Mammary epithelial cell (primary cell): ENCODE results near the gene EXD3.

ENCODE experiments used
- CTCF ChIP-seq, 2 donors: IDR thresholded peaks in 1 of 2; conservative IDR thresholded peaks in 1 of 2; 2 replicates each; pipeline ENCODE4 v1.5.1; 2011 to 2012; ENCODE audit warnings: inconsistent platforms in 2 of 2, low read length in 2 of 2, mild to moderate bottlenecking in 2 of 2, control low read depth in 1 of 2, low read depth in 1 of 2; ENCODE audit not compliant: insufficient read depth in 1 of 2; ENCODE audit errors: extremely low read depth in 1 of 2
- EZH2 ChIP-seq: IDR thresholded peaks from 2 replicates; pipeline ENCODE4 v1.6.1; 2012; ENCODE audit warnings: low read length, inconsistent platforms, borderline replicate concordance

GRCh38 chr9:137464291-137464999, 41.5 kb upstream of the EXD3 start:
- TF ChIP-seq CTCF (conservative IDR thresholded peaks at IDR 0.05 in 1 of 2, IDR thresholded peaks at IDR 0.05 in 1 of 2; ENCODE audit: extremely low read depth in 1 of 2, insufficient read depth in 1 of 2, low read depth in 1 of 2, low read length in 2 of 2) (no peak), EZH2 (no peak)
